Measurements from ENCODE around the gene FNDC1.

Gene FNDC1

DNA sequence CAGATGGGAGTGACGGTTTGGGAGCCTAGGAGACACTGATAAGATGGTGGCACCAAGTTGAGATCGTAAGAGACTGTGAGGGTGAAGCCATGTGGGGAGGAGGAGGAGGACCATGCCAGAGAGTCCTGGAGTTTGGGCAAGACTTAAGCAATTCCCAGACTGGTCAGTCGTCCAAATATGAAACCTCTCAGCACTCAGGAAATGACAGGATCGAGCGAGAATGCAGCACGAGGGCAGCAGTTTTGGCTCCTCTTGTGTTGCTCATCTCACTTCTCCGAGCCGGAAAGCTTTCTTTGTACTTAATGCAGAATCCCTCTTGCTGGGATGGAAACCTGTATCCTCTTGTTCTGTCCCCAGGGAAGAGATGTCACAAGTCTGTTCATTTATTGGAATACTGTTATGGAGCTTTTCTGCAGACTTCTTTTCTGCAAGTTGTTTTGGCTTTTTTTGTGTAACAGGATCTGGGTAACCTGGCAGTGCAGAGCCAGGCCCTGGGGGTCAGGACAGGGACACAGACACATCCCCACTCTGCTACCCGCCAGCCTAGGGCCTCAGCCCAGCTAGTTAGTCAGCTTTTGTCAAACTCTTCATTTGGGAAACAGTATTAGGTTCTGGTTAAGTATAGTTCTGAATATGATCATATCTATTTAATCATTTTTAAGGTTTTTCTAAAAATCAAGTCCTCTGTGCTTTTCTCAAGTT is 34.3 kb downstream of the FNDC1 start:
- no peaks in the 10 kb centered on the region for H3K9me3 ChIP-seq
- no peak overlapping the region for H3K27ac ChIP-seq

DNA sequence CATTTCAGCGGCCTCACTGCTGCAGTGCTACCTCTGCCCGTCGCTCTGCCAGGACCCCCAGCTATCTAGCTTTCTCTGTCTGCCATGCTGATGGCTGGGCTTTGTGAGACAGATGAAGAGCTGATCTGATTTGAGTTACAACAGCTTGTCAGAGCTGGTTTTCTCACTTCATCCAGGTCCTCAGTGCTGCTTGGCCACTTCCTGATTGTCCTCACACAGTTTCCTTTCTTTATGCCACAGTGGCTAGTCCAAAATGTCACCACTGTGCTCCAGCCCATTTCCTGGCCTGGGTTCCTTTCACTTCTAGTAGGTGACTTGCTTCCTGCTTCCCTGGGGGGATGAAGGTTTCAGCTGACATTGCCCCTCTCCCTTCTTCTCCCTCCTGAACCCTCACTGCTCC is 35.4 kb downstream of the FNDC1 start:
- TF ChIP-seq, protein P1, sequence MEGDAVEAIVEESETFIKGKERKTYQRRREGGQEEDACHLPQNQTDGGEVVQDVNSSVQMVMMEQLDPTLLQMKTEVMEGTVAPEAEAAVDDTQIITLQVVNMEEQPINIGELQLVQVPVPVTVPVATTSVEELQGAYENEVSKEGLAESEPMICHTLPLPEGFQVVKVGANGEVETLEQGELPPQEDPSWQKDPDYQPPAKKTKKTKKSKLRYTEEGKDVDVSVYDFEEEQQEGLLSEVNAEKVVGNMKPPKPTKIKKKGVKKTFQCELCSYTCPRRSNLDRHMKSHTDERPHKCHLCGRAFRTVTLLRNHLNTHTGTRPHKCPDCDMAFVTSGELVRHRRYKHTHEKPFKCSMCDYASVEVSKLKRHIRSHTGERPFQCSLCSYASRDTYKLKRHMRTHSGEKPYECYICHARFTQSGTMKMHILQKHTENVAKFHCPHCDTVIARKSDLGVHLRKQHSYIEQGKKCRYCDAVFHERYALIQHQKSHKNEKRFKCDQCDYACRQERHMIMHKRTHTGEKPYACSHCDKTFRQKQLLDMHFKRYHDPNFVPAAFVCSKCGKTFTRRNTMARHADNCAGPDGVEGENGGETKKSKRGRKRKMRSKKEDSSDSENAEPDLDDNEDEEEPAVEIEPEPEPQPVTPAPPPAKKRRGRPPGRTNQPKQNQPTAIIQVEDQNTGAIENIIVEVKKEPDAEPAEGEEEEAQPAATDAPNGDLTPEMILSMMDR (IDR thresholded peaks at IDR 0.05): no peak
- no peaks in the 10 kb centered on the region for H3K9me3 ChIP-seq
- no peaks in the 10 kb centered on the region for H3K36me3 ChIP-seq
- no peak overlapping the region for H3K4me3 ChIP-seq (ENCODE audit: low read depth in 1 of 2, low read length in 1 of 2)
- no peak overlapping the region for H3K27ac ChIP-seq
- peaks cover 14% of the 10 kb centered on the region for H3K27me3 ChIP-seq
- no peaks in the 10 kb centered on the region for H3K4me1 ChIP-seq (ENCODE audit: control insufficient read depth in 1 of 2, insufficient read depth in 1 of 2, low read depth in 1 of 2, low read length in 1 of 2)

More for the DNA sequence above, 34.3 kb downstream of the FNDC1 start:
- Histone ChIP-seq H3K4me1 (ENCODE audit: control insufficient read depth in 1 of 2, insufficient read depth in 1 of 2, low read depth in 1 of 2, low read length in 1 of 2) (no peaks in the 10 kb centered on the region), H3K27me3 (peaks cover 14% of the 10 kb centered on the region), H3K4me3 (ENCODE audit: low read depth in 1 of 2, low read length in 1 of 2) (no peak overlapping the region), H3K36me3 (no peaks in the 10 kb centered on the region)
- TF ChIP-seq, protein P1 (IDR thresholded peaks at IDR 0.05): no peak

DNA sequence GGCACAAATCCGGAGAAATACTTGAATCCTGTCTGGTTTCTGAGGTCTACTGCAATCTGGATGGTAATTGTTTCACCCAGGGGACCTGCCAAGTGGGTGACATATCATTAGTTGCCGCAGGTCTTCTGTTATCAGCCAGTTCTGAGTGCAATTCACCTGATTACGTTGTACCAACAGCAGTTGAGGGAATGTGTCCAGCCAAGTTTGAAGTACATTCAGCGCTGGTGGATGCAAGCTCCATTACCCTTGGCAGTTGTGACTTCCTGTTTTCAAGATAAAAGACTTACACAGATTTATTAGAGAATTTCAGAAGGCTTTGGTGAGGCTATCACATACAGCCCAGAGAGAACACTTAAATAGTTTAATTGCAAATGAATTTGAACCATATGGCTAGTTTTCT is 42.8 kb downstream of the FNDC1 start:
- Histone ChIP-seq H3K4me3 (ENCODE audit: low read depth in 1 of 2, low read length in 1 of 2) (no peak overlapping the region), H3K27ac (no peak overlapping the region), H3K4me1 (ENCODE audit: control insufficient read depth in 1 of 2, insufficient read depth in 1 of 2, low read depth in 1 of 2, low read length in 1 of 2) (no peaks in the 10 kb centered on the region), H3K36me3 (no peaks in the 10 kb centered on the region), H3K27me3 (peaks cover 3% of the 10 kb centered on the region), H3K9me3 (no peaks in the 10 kb centered on the region)
- TF ChIP-seq, protein P1 (IDR thresholded peaks at IDR 0.05): no peak

DNA sequence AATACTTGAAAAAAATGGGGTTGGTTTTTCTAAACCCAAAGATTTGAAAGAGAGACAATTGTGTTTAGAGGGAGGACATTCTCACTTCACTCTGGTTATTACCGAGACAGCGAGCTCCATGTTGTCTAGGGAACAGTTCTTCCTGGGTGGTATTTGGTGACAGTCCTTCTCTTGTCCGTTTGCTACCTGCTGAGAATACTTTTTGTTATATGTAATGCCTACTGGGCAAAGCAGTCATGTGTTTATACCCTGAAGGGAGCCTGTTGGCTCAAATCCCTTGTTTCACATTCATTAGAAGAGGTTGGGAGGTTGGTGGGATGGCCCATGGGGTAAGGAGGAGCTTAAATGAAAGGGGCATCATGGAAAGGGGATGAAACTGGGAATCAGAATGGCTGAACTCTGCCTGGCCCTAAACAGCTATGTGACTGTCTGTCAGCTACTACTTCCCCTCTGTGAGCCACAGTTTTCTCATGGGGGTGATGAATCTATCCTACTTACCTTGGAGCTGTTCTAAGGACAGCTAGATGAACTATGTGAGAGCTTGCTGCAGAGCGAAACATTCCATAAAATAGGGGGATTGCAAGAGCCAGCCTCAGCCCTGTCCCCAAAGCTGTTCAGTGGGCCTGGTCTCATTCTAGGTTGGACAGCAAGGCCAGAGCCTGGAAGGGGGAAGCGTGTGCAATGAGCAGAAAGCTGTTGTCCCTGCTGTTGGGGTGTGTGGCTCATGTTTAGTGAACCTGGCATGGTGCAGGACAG is 43.5 kb downstream of the FNDC1 start:
- TF ChIP-seq, protein P1 (IDR thresholded peaks at IDR 0.05): no peak
- H3K27ac ChIP-seq: no peak overlapping the region
- H3K4me1 ChIP-seq (ENCODE audit: control insufficient read depth in 1 of 2, insufficient read depth in 1 of 2, low read depth in 1 of 2, low read length in 1 of 2): no peaks in the 10 kb centered on the region
- no peaks in the 10 kb centered on the region for H3K27me3 ChIP-seq
- no peak overlapping the region for H3K4me3 ChIP-seq (ENCODE audit: low read depth in 1 of 2, low read length in 1 of 2)
- H3K9me3 ChIP-seq: no peaks in the 10 kb centered on the region
- no peaks in the 10 kb centered on the region for H3K36me3 ChIP-seq

DNA sequence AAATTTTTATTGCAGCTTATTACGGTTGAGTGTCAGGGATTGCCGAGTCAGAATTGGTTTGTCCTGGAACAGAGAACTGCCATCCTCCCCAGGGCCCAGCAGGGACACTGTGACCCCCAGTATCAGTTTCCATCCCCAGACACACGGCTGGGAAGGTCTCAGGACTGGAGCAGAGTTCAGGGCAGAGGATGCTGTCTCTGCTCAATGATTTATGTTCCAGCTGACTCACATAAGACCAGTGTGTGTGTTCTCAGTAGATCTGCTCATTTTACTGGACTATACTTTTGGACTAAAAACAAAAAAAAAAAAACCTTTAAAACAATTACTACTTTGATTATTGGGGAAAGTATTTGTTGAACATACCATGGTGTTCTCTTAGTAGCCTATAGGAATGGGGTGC is 44.2 kb downstream of the FNDC1 start:
- TF ChIP-seq, protein P1 (IDR thresholded peaks at IDR 0.05): no peak
- no peak overlapping the region for H3K4me3 ChIP-seq (ENCODE audit: low read depth in 1 of 2, low read length in 1 of 2)
- no peaks in the 10 kb centered on the region for H3K9me3 ChIP-seq
- H3K36me3 ChIP-seq: no peaks in the 10 kb centered on the region
- H3K27ac ChIP-seq: no peak overlapping the region
- no peaks in the 10 kb centered on the region for H3K4me1 ChIP-seq (ENCODE audit: control insufficient read depth in 1 of 2, insufficient read depth in 1 of 2, low read depth in 1 of 2, low read length in 1 of 2)
- no peaks in the 10 kb centered on the region for H3K27me3 ChIP-seq
